VCaP (cell line): ENCODE data around the gene TTC13.

Experiments used
- H3K27ac ChIP-seq: fragments of 450-650 bp; 2 replicates; pipeline ENCODE4 v1.5.1; 2017
- TF ChIP-seq, protein P1 (sequence below): fragments of 450-650 bp; conservative IDR thresholded peaks from 2 replicates; pipeline ENCODE4 v1.5.1; 2017; ENCODE audit warnings: mild to moderate bottlenecking, moderate library complexity

TTC13 gene

DNA sequence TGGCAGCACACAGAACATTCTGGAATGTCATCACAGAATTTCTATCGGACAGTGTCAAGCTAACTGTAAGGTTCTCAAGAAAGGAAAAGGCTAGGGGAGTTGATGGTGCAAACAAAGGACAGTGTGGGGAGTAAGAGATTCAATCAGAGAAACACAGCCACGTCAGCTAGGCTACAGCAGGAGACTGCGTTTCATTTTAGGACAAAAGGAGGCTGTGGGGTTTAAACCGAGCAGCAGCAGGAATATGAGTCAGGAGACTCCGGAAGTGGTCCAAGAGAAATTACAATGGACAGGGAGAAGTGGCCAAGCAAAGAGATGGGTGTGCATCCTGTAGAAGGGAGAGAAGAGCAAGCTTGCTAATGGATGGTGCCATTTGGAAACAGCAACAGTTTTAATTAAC, 72.9 kb downstream of the TTC13 start:
- TF ChIP-seq, protein P1, sequence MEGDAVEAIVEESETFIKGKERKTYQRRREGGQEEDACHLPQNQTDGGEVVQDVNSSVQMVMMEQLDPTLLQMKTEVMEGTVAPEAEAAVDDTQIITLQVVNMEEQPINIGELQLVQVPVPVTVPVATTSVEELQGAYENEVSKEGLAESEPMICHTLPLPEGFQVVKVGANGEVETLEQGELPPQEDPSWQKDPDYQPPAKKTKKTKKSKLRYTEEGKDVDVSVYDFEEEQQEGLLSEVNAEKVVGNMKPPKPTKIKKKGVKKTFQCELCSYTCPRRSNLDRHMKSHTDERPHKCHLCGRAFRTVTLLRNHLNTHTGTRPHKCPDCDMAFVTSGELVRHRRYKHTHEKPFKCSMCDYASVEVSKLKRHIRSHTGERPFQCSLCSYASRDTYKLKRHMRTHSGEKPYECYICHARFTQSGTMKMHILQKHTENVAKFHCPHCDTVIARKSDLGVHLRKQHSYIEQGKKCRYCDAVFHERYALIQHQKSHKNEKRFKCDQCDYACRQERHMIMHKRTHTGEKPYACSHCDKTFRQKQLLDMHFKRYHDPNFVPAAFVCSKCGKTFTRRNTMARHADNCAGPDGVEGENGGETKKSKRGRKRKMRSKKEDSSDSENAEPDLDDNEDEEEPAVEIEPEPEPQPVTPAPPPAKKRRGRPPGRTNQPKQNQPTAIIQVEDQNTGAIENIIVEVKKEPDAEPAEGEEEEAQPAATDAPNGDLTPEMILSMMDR = no peak
- peak overlapping the region; percentile 9; the same call in 1 of the 2 replicates for H3K27ac ChIP-seq

DNA sequence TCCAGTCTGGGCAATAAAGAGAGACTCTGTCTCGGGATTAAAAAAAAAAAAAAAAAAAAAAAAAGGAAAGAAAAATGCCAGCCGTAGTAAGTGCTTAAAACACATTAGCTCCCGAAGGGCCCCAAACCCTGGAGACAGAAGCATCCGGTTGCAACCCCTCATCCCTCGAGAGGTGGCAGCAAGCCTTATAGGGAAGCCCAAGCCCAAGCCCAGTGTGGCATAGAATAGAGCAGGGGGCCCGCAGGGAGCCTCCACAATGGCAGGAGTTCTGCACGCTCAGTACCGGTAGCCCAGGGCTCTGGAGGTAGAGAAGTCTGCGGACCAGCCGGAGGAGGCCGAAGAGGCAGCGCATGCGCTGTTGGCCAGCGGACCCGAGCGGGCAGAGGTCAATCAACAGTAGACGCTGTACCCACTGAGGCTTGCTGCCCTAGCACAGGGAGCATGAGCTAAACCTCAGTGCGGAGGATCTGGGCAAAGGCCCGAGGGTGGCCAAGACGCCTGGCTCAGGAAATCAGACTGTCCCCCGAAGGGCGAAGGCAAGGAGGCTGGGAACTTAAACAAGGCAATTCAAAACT, 76.2 kb downstream of the TTC13 start:
- TF ChIP-seq, protein P1 = no peak
- H3K27ac ChIP-seq = no peak overlapping the region

DNA sequence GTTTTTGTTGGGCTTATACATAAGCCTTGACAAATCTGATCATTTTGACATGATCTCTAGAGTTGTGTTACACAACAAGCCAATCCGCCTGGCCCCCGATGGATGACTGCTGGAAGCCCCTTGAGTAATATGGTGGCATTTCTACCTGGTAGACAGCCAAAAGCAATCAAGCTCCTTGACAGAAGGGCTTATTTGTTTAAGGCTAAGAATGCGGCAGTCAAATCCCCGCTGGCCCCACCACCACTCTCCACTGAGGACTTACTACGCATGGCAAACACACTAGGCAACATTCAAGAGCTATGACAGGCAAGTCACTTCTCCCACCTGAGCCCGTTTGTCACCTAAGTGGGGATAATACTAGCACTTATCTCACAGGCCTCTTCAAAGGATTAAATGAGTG, 77.0 kb downstream of the TTC13 start:
- H3K27ac ChIP-seq = no peak overlapping the region
- TF ChIP-seq, protein P1 = no peak

DNA sequence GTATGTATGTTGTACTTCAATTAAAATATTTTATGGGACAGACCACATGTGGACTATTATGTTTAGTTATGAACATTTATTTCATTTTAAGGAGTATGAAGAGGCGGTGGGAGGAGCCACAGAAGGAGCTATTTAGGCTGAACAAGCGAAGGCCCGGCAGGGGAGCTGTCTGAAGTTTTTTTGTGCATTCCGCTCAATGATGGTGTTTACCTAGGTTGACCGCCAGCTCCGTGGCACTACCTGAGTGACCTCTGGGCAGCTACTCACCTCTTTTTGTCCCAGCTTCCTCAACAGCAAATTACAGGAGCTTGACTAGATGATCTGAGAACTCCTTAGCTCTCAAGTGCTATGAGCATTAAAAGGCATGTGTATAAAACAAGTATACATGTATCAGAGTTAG, 77.7 kb downstream of the TTC13 start:
- TF ChIP-seq, protein P1 = no peak
- no peak overlapping the region for H3K27ac ChIP-seq

DNA sequence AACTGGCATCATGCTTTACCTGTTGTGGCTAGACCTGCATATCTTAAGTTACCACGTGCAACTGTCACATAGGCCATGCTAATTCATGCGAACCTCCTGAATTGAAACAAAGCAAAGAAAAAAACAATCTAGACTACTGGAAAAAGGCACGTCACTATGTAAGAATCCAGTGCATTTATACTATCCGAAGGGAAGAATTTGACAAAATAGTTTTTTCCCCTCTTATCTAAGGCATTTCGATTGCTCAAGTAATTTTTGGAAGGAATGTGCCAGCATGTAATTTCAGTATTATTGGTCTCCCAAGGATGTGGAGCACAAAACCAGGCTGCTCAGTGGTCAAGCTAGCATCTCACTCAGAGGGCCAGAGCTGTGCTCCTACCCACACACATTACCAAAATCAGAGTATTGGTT, 78.8 kb downstream of the TTC13 start:
- no peak overlapping the region for H3K27ac ChIP-seq
- TF ChIP-seq, protein P1 = no peak

DNA sequence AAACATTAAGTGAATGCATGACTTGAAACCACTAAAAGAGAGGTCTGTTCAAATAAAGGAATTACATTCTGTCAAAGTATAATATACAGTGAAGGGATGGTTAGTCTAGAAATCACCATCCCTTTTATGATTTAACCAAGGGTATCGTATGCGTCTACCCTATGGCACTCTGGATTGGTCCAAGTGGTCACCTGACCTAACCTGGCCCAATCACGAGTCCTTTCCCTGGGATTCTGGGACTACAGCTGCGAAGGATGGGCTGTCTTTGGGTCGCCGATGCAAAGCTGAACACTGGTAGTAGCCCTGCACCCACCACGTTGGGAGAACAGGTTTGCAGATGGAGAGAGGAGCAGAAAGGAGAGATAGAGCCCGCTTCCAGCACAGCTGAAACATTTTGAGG, 79.9 kb downstream of the TTC13 start:
- TF ChIP-seq, protein P1 = no peak
- no peak overlapping the region for H3K27ac ChIP-seq

DNA sequence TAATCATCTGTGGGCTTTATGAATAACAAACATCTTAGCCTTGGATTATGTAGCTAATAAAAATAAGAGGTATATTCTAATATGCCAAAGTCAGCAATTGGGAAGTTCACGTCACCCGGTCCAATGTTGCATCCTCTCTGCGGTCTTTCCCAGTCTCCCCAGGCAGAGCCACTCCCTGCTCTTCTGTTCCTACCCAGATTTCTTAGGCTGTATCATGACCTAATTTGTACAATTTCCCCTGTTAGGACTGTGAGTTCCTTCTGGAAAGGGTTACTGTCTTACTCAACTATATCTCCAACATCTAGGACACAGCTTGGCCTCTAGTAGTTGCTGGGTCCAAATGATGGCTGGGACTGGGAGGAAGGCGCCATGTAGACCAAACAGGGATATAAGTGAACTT, 80.5 kb downstream of the TTC13 start:
- H3K27ac ChIP-seq = no peak overlapping the region
- TF ChIP-seq, protein P1 = no peak
